Activated CD4-positive, alpha-beta T cell treated with anti-CD3 and anti-CD28 coated beads, Interleukin-2, amount 50 U/mL, for 48 hours (primary cell): ENCODE data around the gene HIVEP2.

ENCODE experiments used
- DNase-seq, 2 experiments: peaks; one replicate each; pipeline ENCODE4 v3.0.0-alpha.2; 2020

HIVEP2 gene

GRCh38 chr6:142857796-142858555 is 87.0 kb downstream of the HIVEP2 start:
- DNase-seq: no peak

DNA sequence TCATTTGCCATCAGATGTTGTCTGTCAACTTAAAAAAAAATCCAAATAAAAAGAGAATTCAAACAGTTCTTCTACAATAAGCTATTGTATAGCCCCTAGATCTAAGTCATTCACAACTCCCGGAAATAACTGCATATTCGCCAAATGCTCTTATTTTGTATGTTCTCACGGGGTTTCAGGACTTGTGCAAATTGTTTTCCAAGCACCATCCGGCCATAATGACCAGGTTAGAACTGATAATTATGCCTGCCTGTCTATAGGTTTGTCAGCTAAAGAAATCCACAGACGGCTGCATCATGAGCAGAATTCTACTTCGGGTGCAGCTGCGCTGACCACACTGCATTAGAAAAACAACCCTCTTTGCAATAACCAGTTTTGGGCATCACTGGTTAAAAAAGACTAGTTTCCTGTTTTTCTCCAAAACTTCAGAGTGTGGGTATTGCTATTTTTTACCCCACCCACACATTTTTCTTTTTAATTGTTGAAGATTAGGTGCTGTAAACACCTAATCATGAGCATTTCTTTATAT is 87.7 kb downstream of the HIVEP2 start:
- DNase-seq: no peak

DNA sequence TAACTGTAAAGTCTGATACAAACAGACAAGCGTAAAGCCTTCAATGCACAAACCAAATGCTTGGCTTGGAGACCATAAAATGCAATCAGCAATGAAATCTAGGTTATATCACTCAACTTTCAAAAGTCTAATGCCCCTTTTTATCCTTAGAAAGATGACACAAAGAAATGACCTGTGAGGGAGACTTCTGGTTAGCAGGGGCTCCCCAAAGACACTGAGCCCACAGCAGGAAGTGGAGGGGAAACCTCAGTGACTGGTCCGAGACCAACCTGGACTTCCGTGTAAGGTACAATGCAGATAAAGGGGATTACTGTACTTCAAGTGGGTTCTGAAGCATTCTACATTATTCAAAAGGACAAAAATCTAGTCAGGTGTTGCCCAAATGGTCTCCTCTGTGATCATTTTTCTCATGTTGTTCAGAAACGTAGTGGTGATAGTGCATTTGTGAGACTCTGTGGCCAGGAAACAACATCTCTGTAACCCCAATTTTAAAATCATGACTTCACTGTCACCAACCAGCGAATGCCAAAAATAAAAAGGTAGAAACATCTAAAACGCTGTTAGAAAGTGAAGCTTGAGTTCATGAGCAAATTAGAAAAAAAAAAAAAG is 88.2 kb downstream of the HIVEP2 start:
- DNase-seq: peak in 1 of 2 experiments; percentile 41

- peak in 1 of 2 experiments; percentile 40 for DNase-seq
Measured at GRCh38 chr6:142855893-142856623, 88.9 kb downstream of the HIVEP2 start.

DNA sequence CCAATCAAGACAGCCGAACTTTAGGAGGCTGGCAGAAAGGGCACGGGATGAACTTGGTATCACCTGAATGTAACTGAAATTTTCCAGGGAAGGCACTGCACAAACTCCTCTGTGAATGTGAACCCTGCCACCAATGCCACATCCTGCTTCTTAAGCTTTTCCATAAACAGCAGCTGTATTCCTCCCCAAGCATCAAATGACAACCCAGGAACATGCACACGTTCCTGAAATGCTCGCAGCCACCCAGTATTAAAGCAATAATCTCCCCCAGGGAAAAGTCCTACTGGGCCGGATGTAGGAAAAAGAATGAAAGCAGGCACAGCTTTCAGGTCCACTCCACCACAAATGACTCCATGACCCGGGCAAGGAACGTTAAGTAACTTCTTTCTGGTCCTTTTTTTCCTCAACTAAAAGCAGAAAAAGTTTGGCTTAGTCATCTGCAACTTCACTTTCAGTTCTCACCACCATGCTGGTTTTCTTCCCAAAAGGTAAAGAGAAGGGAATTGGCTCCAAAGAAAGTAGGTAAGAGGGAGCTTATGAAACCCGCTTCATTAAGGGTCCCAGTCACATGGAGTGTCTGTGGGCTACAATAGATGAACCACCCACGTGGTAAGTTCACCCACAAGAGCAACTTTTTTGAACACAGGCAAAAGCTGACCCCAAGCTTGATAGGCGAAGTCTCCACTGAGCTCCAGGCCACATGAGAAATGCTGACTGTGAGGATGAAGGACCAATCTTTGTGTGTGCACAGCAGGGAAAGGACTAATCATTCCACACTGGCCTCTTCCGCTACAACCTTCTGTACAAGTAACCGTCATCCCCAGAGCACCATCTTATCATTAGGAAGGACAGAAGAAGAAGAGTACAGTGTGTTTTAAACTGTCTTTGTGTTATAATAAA is 90.1 kb downstream of the HIVEP2 start:
- no peak for DNase-seq

DNA sequence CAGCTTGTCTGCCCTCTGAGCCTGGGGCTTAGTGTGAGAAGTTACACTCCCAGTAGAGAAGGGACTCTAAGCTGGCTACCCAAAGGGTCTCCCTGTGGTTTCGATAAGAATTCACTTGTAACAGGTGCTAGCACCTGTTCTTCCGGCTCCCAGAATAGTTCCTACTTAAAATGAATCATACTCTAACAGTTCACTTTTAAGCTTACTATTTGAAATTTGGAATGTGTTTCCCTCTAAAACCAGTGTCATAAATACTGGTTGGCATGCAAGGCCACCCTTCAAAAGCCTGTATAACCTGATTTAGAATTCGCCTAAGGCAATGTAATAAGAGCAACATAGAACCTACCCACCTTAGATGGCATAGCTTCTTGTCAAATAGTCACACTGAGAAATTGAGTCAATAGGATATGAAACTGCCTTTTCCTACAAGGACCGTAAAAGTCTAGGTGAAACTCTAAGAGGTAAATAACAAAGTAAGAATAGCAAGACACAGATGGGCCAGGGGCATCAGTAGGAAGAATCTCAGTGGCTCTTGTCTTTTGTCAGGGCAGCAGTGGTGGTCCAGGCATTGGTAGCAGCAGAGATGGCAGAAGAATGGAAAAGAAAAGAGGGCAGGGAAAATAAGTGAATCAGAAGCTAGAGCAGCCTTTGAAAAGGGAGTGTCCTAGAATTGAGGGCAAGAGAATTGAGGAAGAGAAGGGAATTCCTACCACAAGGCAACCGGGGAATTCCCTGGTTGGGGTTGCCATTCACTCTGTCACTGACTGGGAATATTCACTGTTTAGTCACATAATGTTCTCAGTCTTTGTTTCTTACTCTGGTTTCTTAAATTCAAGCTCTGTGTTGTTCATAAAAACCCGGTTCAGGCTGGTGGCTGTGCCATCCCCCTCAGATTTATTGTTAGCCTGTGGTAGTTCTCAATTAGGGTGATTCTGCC is 91.5 kb downstream of the HIVEP2 start:
- no peak for DNase-seq

GRCh38 chr6:142851601-142852000 is 93.4 kb downstream of the HIVEP2 start:
- no peak for DNase-seq

GRCh38 chr6:142850679-142851423 is 94.1 kb downstream of the HIVEP2 start:
- DNase-seq: peak in 1 of 2 experiments; percentile 45

DNA sequence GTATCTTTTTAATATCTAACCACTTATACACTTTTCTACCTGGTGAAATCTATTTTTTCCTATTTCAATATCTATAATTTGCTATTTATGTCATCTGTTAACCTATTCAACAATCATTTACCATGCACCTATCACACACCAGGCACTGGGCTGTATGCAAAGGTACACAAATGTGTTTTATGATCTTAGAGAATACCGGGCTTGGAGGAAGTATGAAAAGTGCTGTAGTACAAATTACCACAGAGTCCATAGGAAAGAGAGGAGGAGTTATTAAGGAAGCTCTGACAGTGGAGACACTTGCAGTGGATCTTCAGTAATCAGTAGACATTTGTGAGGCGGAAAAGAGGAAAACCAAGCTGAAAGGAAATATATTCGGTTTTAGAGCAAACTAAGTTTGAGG is 96.0 kb downstream of the HIVEP2 start:
- DNase-seq: no peak

DNA sequence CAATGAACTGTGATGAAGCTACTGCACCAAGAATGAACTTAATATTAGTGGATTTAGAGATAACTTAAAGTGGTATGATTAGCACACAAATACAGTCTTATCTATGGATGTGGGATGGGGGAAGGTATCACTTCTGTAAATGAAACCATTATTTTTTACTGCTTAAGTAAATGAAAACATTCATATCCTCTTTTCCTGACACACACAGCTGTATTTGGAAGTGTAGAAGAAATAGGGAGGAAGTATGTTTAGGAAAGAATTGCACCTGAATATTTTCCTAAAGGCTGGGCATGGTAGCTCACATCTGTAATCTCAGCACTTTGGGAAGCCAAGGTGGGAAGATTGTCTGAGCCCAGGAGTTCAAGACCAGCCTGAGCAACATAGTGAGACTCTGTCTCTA is 96.8 kb downstream of the HIVEP2 start:
- no peak for DNase-seq

- DNase-seq: no peak
Measured at GRCh38 chr6:142846883-142847287, 98.1 kb downstream of the HIVEP2 start.

DNA sequence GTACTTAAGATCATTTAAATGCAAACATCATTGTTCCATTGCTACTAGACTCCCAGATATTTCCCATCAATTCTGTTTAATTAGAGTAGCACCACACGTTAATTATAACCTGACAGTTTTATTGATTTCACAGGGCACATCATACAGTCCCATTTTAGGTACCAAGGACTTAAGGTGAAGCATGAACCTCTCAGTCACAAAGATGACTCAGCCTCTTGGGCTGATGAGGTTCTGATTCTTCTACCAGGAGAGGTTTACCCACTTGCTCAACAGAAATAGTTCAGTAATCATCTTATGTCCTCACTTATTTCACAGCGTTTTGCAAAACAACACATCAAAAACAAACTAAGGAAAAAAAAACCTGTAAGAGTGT is 98.5 kb downstream of the HIVEP2 start:
- DNase-seq: no peak

DNA sequence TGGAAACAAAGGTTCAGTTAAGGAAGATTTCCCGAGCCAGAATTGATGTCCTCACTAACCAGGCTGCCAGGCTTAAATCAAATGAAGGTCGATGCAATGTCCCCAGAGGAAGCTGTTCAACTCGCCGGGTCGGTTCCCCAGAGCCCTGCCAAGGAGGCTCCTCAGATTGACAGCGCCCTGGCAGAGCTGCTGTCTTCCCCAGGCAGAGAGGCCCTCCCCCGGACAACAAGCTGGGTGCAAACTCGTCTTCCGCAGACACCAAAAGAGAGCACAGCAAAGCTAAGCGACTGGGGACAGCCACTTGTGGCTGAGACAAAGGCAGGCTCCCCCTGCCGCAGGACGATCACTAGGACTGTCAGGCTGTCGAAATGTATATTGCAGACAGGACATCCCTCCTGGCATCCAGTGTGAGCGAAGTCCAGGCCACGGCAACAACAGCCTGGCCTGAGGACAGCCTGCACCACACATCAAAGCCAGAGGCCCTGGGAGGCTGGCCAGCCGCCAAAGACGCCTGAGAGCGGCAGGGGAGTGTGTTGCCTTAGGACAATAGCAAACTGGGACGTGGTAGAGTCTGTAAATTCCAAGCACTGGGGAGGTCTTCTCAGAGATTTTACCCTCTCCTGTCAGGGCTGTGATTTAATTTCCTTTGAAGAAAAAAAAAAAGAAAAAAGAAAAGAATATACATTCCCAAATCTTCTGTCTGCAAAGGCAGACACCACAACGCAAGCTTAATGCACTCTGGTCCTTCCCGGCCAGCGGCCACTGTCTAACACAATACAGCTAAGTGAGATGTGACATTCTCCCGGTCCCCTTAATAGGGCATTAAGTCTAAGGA is 99.1 kb downstream of the HIVEP2 start:
- DNase-seq: peak in 1 of 2 experiments; percentile 45

DNA sequence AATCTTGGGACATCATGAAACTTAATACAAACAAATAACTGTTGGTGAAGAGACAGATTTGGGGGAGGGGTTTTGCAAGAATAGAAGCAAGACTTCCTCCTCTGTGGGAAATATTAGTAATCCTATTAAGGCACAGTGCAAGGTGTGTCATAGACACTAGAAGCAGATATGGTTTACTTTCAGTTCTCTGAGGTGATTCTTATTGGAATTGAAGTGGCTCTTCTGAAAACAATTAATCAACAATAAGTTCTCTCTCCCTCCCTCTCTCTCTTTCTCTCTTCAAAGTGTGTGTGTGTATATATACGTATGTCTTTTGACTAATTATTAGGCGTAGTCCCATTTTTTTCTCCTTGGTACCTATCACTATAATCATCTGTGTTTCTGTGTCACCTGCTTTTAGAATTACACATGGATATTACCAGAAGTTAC is 99.8 kb downstream of the HIVEP2 start:
- no peak for DNase-seq

DNA sequence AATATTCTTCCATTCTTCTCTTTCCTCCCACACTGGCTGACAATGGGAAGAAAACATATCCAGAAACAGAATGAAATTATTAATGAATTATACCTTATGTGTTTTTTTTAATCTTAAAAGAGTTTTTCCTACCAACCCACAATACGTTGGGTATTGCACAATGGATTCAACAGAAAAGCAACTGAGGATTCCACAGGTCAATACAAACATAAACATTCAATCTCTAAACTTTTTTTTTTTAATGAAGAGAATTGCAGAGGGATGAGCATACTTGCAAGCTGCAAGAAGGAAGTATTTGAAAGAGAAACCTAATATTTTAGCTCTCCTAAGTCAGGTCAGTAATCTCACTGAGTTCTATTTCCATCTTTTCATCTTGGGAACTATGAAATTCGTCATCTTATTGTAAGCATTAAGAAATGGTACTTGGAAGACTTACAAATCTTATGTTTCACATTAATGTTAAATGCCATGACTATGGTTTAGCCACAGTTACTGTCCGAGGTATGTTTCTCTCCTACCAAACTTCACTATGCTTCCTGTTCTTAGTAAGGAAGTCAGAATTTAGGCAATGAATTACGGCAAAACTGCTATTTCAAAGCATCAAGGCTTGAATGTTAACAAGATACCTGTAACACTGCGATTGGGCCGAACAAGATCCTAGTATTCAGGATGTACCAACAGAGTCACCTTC is 100.8 kb downstream of the HIVEP2 start:
- DNase-seq: no peak

GRCh38 chr6:142843361-142843760 is 101.6 kb downstream of the HIVEP2 start:
- DNase-seq: no peak

GRCh38 chr6:142842418-142843261 is 102.3 kb downstream of the HIVEP2 start:
- DNase-seq: peak in 1 of 2 experiments; percentile 48

- DNase-seq: no peak
Measured at GRCh38 chr6:142841915-142842314, 103.1 kb downstream of the HIVEP2 start.
